ENCODE data around the gene PIH1D1.
"Not testable (repeated sequence)": the region's sequence is repeated elsewhere in the genome, so short reads cannot be mapped to it uniquely, and the experiment has no call there.

PIH1D1 gene

DNA sequence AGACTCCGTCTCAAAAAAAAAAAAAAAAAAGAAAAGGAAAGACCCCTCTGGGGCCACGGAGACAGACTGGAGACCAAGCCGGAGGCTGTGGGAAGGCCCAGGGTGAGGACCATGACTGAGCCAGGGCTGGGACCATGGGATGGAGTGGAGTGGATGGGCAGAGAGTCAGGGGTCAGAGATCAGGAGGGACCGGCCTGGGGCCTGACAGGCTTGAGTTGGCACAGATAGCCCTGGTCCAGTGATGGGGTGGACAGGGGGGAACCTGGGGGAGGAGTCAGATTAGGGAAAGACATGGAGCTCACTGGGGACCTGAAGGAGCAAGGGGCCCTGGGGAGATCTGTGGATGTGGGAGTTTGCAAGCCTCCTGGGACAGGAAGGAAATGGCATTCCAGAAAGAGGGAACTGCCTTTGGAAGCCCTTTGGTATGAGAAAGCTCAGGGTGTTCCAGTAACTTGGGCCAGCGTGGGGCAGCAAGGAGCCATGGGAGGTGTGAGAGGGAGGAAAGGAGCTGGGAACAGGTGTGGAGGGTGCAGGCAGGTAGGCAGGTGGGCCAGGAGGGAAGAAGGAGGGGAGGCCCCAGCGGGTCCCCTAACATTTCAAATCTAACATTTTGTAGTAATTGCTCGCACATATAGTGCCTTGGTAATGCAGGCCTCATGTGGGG, 29.5 kb upstream of the PIH1D1 start:
- DNase-seq (ENCODE audit: low read depth): no peak

DNA sequence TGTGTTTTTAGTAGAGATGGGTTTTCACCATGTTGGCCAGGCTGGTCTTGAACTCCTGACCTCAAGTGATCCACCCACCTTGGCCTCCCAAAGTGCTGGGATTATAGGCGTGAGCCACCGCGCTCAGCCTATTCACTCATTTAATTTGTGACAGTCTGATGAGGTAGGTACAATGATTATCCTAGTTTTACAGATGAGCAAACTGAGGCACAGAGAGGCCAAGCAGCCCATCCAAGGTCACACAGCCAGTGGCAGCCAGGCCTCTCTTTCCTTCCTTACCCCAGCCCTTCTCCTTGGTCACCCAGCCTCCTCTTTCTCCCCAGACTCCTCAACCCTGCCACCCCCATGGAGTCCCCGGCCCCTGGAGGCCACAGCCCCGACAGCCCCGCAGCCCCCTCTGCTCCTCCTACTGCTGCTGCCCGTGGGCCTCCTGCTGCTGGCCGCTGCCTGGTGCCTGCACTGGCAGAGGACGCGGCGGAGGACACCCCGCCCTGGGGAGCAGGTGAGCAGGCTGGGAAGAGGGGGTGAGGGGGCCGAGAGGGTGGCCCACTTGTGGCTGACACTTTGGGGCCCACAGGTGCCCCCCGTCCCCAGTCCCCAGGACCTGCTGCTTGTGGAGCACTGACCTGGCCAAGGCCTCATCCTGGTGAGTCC, 28.5 kb upstream of the PIH1D1 start:
- no peak for DNase-seq (ENCODE audit: low read depth)

DNA sequence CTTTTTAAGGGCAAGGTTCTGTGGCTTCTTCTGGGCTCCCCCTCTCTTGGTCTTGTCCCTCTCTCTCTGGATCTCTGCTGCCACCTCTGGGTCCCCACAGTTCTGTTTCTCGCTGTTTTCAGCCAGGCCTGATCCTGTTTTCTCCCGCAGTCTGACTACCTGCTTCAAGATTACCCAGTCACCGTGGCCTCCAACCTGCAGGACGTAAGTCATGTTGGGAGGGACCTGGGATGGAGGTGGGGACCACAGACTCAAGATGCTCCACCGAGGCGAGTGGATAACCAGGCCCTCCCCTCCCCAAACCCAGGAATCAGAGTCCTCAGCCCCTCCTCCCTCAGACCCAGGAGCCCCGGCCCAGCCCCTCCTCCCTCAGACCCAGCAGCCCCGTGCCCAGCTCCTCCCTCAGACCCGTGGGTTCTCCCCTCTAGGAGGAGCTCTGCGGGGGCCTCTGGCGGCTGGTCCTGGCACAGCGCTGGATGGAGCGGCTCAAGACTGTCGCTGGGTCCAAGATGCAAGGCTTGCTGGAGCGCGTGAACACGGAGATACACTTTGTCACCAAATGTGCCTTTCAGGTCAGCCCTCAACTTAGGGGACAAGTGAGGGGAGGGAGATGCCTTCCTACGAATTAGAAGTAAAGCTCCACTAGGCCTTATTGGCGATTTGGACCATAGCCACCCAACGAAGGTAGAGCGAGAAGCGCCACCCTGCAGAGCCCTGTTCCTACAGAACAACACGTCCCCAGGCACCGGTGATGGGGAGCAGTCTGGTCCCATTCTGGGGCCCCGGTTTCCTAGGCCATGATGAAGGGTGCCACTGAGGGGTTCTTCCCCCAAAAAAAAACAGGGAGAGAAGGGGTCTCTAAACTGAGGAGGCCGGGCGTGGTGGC, 24.6 kb upstream of the PIH1D1 start:
- peak; percentile 47 for DNase-seq (ENCODE audit: low read depth)

DNA sequence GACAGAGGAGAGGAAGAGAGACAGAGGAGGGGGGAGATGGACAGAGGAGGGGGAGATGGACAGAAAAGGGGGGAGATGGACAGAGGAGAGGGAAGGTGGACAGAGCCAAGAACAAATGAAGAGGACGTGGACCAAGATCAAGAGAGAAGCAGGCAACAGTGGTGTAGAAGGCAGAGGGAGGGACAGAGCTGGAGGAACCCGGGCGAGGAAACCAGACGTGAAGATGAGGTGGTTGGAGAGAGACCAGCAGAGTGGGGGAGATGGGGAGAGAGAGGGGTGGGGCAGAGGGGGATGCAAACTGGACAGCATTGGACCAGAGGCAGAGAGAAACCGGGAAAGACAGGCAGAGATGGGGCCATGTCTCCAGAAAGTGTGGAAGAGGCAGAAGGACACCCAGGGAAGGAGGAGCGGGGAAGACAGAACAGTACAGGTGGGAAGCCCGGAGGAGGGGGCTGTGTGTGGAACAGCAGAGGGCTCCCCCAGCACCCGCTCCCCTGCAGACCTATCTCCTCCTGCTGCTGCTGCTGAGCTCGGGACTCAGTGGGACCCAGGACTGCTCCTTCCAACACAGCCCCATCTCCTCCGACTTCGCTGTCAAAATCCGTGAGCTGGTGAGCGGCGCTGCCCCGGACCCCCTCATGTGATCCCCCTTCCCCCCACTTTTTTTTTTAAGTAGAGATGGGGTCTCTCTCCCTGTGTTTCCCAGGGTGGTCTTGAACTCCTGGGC, 23.7 kb upstream of the PIH1D1 start:
- no peak for DNase-seq (ENCODE audit: low read depth)

DNA sequence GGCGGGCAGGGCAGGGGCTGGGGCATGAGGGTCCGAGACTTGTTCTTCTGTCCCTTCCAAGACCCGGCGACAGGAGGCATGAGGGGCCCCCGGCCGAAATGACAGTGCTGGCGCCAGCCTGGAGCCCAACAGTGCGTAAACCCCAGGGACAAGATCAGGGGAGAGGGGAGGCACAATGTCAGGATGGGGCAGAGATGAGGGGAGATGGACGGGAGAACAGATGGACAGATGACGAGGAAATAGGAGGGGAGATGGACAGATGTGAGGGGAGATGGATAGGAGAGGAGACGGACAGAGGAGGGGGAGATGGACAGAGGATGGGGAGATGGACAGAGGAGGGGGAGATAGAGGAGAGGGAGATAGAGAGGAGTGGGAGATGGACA, 22.9 kb upstream of the PIH1D1 start:
- no peak for DNase-seq (ENCODE audit: low read depth)

DNA sequence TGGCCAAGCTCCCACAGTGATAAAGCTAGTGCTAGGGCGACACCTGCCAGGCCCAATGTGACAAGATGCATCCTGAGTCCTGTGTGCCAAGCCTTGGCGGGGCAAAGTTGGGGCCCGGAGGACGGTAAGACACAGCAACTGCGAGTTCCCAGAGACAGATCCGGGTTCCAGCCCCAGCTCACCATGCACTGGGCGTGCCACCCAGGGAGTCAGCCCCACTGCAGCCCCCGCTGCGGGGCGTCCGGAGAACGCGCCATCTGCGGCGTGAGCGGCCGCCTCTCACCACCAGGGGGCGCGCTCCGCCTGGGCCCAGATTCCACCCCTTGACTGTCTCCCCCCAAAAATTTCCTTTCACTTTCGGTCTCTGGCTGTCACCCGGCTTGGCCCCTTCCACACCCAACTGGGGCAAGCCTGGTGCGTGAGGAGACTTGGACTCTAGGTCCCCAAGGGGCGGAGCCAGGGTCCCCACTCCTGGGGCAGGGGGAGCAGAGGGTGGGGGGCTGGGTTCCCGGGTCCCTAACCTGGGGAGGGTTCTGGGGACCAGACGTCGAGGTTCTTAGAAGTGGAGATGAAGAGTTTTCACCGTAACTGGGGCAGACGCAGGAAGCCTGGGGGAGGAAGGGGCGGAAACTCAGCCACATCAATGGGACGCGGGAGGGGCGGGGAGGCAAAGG, 22.4 kb upstream of the PIH1D1 start, which contains the start of gene FLT3LG:
FLT3LG (plus strand) TSS at position 348 of the 674 bp plus-strand sequence. CDS start 425 bp downstream, outside the sequence.
- DNase-seq (ENCODE audit: low read depth): peak; percentile 90

DNA sequence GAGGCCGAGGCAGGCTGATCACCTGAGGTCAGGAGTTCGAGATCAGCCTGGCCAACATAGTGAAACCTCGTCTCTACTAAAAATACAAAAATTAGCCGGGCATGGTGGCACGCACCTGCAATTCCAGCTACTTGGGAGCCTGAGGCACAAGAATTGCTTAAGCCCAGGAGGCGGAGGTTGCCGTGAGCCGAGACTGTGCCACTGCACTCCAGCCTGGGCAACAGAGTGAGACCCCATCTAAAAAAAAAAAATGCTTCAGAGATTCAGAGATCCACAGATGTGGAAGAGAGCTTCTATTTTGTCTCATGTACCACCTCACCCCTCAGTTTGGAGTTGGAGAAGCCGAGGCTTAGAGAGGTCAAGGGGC, 21.9 kb upstream of the PIH1D1 start:
- not testable (repeated sequence) for DNase-seq (ENCODE audit: low read depth)

DNA sequence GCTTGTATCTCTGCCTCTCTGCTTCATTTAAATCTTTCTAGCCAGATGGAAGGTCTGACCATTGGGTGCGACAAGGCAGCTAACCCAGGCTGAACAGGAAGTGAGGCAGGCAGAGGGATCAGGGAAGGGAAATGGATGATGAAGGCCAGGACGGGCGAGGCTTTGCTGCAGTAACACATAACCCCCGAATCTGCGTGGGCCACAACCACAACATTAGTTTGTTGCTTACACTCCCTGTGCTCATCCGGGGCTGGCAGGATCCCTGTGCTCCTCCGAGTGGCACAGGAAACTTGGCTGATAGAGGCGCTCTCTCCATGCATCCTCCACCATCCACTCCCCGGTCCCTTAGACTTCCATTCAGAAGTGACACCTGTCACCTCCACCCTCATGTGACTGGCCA, 21.3 kb upstream of the PIH1D1 start:
- DNase-seq (ENCODE audit: low read depth): no peak

DNA sequence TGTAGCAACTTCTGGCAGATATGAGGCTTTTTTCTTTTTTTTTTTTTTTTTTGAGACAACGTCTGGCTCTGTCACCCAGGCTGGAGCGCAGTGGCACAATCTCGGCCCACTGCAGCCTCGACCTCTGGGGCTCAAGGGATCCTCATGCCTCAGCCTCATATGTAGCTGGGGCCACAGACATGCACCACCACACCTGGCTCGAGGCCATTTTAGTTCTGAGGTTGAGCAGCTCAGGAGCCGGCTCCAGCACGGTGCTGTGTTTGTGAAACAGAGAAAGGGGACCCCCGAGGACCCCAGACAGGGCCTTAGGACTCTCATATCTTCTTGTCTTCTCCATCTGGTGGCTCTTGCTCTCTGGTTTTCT, 19.0 kb upstream of the PIH1D1 start:
- DNase-seq (ENCODE audit: low read depth): no peak

DNA sequence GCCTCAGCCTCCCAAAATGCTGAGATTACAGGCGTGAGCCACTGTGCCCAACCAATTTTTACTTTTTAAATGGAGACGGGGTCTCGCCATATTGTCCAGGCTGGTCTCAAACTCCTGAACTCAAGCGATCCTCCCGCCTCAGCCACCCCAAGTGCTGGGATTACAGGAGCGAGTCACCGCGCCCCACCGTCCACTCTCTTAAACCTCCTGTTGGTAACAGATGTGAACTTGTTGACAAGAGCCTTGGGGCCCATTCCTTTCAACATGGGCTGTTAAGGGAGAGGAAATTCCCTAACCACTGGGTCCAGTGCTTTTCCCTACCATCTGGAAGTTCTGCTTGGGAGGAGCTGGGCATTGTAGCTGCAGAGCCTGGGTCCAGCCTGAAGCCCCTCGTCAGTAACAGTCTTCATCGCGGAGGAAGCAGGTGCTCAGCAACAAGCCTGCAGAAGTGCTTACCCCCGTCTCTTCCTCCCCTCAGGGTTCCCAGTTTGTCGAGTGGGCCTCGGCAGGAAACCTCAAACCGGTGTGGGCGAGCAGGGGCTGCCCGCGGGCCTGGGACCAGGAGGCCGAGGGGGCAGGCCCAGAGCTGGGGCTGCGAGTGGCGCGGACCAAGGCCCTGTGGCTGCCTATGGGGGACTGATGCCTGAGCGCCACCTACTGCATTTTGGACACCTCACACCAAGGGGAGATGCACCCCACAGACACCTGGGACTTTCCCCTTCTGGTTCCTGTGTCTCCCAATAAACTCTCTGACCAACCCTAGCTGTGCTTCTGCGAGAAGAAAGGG, 18.4 kb upstream of the PIH1D1 start:
- DNase-seq (ENCODE audit: low read depth): peak; percentile 76

DNA sequence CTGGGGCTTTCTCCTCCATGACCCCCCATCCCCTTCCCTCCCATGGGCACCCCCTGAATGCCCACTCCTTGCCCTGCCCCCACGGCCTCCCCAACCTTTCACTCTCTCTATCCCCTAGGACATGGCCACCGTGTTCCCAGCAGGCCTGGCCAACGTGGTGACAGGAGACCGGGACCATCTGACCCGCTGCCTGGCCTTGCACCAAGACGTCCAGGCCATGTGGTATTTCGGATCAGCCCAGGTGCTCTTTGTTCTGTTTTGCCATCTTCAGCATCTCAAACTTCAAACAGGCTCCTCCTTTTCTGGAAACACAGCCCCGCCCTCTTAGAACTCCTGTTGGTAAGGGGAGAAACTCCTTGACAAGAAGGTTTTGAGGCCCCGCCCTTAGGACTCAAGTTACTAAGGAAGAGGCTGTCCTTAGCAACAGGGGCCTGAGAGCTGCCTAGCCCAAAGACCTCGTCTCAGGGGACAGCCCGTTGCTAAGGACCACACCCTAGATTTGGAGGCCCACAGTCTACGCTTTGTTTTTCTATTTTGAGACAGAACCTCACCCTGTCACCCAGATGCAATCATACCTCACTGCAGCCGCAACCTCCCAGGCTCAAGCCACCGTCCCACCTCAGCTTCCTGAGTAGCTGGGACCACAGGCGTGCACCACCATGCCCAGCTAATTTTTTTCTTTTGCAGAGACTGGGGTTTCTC, 17.3 kb upstream of the PIH1D1 start:
- DNase-seq (ENCODE audit: low read depth): peak; percentile 94

DNA sequence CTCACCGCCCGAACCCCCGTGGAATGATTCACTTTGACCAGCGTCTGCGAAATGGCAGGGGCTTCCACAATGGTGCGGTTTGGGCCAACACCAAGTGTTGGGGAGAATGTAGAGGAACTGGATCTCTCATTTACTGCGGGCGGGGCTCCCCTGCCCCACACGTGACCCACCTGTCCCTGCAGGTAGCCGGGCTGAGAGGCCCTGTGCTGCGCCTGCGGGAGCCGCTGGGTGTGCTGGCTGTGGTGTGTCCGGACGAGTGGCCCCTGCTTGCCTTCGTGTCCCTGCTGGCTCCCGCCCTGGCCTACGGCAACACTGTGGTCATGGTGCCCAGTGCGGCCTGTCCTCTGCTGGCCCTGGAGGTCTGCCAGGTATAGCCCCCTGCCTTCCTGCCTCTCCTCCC, 16.6 kb upstream of the PIH1D1 start:
- no peak for DNase-seq (ENCODE audit: low read depth)

DNA sequence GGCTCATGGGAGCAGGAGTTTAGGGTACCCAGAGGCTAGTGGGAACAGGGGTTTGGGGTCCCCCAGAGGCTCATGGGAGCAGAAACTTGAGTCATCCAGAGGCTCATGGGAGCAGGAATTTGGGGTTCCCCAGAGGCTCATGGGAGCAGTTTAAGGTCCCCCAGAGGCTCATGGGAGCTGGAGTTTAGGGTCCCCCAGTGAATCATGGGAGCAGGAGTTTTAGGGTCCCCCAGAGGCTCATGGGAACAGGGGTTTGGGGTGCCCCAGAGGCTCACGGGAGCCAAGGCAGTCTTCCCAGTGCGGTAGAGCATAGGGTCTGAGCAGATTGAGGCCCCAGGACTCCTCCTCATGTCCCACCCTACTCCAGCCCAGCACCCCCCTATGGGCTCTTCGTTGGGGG, 13.8 kb upstream of the PIH1D1 start:
- DNase-seq (ENCODE audit: low read depth): no peak

DNA sequence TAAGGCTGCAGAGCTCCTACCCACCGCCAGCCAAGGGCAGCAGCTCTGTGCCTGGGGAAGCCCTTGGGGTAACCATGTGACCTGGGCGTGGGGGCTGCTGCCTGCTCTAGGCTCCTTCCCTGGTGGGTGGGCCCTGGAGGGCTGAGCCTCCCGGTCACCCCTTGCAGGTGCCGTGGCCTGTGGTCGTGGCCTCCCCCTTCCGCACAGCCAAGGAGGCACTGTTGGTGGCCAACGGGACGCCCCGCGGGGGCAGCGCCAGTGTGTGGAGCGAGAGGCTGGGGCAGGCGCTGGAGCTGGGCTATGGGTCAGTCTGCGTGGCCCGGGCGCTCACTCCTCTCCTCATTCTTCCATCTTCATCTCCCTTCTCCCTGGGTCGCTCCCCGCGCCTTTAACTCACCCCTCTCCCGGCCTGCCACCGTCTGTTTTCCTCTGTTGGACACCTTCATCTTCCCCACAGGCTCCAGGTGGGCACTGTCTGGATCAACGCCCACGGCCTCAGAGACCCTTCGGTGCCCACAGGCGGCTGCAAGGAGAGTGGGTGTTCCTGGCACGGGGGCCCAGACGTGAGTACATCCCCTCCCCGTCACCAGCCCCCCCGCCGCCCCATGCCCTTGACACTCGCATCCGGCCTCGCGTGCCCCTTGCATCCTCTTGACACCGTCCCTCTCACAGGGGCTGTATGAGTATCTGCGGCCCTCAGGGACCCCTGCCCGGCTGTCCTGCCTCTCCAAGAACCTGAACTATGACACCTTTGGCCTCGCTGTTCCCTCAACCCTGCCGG, 12.5 kb upstream of the PIH1D1 start:
- no peak for DNase-seq (ENCODE audit: low read depth)

DNA sequence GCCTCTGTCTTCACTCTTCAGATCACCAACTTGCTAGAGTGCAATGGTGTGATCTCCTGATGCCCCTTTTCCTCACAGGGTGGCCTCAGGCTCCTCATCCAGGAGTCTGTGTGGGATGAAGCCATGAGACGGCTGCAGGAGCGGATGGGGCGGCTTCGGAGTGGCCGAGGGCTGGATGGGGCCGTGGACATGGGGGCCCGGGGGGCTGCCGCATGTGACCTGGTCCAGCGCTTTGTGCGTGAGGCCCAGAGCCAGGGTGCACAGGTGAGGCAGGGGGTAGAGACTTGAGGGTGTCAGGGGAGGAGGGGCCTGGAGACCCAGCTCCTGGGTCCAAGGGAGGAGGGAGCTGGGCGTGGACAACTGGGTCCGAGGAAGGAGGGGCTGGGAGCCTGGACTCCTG, 10.9 kb upstream of the PIH1D1 start:
- DNase-seq (ENCODE audit: low read depth): no peak

DNA sequence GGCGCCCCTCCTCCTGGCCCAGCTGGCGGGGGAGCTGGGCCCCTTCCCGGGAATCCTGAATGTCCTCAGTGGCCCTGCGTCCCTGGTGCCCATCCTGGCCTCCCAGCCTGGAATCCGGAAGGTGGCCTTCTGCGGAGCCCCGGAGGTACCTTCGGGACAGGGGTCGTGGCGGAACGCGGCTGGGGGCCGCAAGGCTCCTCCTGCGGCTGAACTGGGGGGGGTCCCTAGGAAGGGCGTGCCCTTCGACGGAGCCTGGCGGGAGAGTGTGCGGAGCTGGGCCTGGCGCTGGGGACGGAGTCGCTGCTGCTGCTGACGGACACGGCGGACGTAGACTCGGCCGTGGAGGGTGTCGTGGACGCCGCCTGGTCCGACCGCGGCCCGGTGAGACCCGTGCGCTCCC, 10.0 kb upstream of the PIH1D1 start:
- no peak for DNase-seq (ENCODE audit: low read depth)

DNA sequence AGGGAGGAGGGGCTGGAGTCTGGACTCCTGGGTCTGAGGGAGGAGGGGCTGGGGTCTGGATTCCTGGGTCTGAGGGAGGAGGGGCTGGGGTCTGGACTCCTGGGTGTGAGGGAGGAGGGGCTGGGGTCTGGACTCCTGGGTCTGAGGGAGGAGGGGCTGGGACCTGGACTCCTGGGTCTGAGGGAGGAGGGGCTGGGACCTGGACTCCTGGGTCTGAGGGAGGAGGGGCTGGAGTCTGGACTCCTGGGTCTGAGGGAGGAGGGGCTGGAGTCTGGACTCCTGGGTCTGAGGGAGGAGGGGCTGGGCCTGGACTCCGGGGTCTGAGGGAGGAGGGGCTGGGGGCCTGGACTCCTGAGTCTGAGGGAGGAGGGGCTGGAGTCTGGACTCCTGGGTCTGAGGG, 9.5 kb upstream of the PIH1D1 start:
- not testable (repeated sequence) for DNase-seq (ENCODE audit: low read depth)

DNA sequence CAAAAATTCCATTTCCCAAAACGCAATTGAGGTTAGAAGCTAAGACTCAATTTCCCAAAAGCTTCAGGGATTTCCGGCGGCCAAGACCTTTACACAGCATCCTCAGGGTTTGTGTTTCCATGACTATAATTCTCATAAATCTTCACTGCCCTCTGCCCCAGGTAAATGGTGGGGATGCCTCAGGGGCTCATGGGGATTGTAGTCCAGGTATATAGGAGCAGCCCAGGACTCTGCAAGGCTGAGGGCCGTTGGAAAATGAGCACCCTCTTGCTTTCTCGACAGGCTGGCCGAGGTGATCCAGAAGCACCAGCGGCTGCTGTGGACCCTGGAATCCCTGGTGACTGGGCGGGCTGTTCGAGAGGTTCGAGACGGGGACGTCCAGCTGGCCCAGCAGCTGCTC, 7.8 kb upstream of the PIH1D1 start:
- DNase-seq (ENCODE audit: low read depth): no peak

DNA sequence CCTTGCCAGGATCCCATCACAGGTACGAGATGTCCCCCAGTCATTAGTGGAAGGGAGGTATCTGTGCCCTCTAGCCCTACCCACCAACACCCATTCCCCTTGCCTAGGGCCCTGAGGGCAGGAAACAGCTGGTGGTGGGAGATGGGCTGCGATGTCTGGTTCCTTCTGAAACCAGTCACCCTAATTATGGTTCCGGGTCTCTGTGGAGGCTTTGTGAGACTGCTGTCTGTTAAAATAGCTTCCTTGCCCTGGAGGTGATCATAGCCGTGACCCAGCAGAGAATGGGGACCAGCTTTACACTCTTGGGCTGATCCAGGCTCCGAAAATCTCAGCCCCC, 6.9 kb upstream of the PIH1D1 start:
- no peak for DNase-seq (ENCODE audit: low read depth)

DNA sequence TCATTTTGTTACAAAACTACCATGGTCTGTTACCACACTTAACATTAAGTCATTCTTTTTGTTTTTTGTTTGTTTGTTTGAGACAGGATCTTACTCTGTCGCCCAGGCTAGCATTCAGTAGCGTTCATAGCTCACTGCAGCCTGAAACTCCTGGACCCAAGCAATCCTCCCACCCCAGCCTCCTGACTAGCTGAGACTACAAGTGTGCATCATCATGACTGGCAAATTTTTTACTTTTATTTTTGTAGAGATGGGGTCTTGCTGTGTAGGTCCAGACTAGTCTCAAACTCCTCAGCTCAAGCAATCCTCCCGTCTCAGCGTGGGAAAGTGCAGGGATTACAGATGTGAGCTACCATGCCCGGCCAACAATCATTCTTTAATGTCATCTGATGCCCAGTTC, 4.7 kb upstream of the PIH1D1 start:
- no peak for DNase-seq (ENCODE audit: low read depth)

Data from T-helper 22 cell (primary cell).